ENCODE measurements around the gene ARRDC2. TPM values are rescaled to one million over a fixed set of nuclear protein-coding genes. Genes with fewer than 3 reads are reported as not detected.
A peak's percentile ranks its signal among the peaks of the same experiment; 100 is the strongest.

The ARRDC2 gene
- total RNA-seq, 4 donors from 2014 or later, result 18.7 to 77.9 (median 43.1) TPM

DNA sequence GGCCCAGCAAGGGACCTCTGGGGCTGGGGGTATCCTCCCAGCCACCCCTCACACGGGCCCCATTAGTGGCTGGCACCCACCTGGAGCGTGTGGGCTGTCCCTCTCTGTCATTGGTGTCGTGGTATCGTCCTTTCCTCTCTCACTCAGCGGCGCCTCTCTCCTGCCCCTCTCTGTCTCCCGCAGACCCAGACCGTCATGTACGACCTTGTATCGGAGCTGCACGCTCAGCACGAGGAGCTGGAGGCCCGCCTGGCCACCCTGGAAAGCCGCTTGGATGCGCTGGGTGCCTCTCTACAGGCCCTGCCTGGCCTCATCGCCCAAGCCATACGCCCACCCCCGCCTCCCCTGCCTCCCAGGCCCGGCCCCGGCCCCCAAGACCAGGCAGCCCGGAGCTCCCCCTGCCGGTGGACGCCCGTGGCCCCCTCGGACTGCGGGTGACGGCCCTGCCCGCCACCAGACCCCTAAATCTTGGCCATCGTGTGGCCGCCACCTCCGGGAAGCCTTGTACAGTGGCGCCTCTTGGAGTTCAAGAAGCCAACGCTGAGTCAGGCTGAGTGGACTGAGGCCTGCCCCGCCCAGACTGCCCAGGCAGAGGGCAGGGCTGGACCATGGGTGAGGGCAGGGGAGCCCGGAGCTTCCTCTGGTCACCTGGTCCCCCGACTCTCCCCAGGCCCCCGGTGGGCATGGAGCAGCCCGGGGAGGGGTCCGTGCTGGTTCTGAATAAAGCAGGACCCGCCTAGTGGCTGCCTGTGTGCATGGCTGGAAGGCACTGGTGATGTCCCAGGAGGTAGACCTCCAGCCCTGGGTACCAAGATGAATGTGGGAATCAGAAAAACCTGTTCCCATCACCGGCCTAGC lies 9.8 kb upstream of the ARRDC2 start:
- intact Hi-C loops (cut with DNase I; ENCODE audit: low total_unique reads), result loop anchor here (5.0 to 10.0 kb wide), 2 partner anchors 51 to 133 kb away; no protein-coding TSS in a partner anchor
- no peaks in the 10 kb centered on the region for H3K4me1 ChIP-seq
- no peak overlapping the region for H3K27ac ChIP-seq
- H3K4me3 ChIP-seq, result no peak overlapping the region
- H3K36me3 ChIP-seq, result no peaks in the 10 kb centered on the region
- H3K27me3 ChIP-seq, result no peaks in the 10 kb centered on the region
- H3K9me3 ChIP-seq, result no peaks in the 10 kb centered on the region
- no peak for DNase-seq
- TF ChIP-seq, protein P1, sequence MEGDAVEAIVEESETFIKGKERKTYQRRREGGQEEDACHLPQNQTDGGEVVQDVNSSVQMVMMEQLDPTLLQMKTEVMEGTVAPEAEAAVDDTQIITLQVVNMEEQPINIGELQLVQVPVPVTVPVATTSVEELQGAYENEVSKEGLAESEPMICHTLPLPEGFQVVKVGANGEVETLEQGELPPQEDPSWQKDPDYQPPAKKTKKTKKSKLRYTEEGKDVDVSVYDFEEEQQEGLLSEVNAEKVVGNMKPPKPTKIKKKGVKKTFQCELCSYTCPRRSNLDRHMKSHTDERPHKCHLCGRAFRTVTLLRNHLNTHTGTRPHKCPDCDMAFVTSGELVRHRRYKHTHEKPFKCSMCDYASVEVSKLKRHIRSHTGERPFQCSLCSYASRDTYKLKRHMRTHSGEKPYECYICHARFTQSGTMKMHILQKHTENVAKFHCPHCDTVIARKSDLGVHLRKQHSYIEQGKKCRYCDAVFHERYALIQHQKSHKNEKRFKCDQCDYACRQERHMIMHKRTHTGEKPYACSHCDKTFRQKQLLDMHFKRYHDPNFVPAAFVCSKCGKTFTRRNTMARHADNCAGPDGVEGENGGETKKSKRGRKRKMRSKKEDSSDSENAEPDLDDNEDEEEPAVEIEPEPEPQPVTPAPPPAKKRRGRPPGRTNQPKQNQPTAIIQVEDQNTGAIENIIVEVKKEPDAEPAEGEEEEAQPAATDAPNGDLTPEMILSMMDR (IDR thresholded peaks at IDR 0.05), result no peak
- no peak for TF ChIP-seq POLR2A (IDR thresholded peaks at IDR 0.05)

DNA sequence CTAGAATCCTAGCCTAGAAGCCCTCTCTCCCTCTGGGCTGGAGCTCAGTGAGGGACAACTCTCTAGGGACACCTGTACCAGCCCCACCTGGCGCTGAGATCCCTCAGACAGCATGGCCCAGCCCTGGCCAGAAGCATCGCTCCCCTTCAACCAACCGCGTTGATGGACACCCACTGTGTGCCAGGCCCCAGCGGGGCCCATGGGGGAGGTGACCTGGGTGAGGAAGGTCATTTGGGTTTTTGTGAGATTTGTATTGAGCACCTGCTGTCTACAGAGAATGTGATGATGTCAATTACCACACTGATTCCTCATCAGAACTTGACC lies 9.2 kb upstream of the ARRDC2 start:
- Histone ChIP-seq H3K4me1 (no peaks in the 10 kb centered on the region), H3K27ac (no peak overlapping the region), H3K27me3 (no peaks in the 10 kb centered on the region), H3K4me3 (no peak overlapping the region), H3K36me3 (no peaks in the 10 kb centered on the region), H3K9me3 (no peaks in the 10 kb centered on the region)
- TF ChIP-seq, protein P1 (IDR thresholded peaks at IDR 0.05), result no peak
- no peak for TF ChIP-seq POLR2A (IDR thresholded peaks at IDR 0.05)
- intact Hi-C loops (cut with DNase I; ENCODE audit: low total_unique reads), result loop anchor here (5.0 to 10.0 kb wide), 2 partner anchors 51 to 134 kb away; no protein-coding TSS in a partner anchor
- no peak for DNase-seq

DNA sequence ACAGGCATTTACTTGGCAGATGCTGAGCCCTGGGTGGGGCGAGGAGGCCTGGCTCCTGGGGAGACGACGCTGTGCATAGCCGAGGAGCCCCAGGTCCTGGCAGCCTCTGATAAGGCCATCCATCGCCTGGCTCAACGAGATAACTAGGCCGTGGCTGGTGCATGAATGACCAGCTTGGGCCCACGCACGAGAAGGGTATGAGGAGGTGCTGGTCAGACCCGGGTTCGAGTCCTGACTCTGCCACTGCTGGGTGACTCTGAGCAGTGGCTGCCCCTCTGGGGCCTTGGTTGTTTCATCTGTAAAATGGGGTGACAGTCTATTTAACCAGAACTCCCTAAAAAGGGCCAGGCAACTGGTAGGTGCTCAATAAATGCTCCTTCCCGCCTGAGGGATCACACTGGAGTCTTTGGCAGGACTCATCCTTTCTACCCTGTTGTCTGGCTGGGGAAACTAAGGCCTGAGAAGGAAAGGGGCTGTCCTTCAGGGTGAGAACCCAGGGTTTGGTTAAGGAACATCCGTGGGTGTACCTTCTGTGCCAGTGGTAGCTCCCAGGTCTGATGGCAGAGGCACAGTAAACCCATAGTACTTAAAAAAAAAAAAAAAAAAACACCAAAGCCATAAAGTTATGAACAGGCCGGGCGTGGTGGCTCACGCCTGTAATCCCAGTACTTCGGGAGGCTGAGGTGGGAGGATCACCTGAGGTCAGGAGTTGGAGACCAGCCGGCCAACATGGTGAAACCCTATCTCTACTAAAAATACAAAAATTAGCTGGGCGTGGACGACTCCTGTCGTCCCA lies 8.1 kb upstream of the ARRDC2 start:
- no peak for TF ChIP-seq POLR2A (IDR thresholded peaks at IDR 0.05)
- TF ChIP-seq, protein P1 (IDR thresholded peaks at IDR 0.05), result no peak
- Histone ChIP-seq H3K9me3 (no peaks in the 10 kb centered on the region), H3K4me1 (no peaks in the 10 kb centered on the region), H3K4me3 (no peak overlapping the region), H3K27ac (peak overlapping the region; percentile 71 to 92), H3K27me3 (no peaks in the 10 kb centered on the region), H3K36me3 (no peaks in the 10 kb centered on the region)
- intact Hi-C loops (cut with DNase I; ENCODE audit: low total_unique reads), result loop anchor here (5.0 to 10.0 kb wide), 2 partner anchors 53 to 135 kb away; no protein-coding TSS in a partner anchor
- DNase-seq, result no peak

DNA sequence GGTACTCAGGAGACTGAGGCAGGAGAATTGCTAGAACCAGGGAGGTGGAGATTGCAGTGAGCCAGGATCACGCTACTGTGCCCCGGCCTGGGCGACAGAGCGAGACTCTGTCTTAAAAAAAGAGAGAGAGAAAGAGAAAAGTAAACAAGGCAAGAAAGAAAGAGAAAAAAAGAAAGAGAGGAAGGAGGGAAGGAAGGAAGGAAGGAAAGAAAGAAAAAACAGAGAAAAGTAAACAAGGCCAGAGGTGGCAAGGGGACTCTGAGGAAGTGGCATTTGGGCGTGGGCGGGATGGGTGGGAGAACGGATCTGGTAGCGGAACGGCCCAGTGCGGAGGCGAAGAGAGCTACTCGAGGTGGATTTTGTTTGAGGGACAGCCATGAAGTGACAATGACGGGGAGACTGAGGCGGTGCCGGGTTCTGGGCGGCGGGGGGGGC lies 7.5 kb upstream of the ARRDC2 start:
- Histone ChIP-seq H3K4me3 (peak overlapping the region; percentile 45 to 60), H3K27me3 (no peaks in the 10 kb centered on the region), H3K27ac (peak overlapping the region; percentile 71 to 92), H3K9me3 (no peaks in the 10 kb centered on the region), H3K36me3 (no peaks in the 10 kb centered on the region), H3K4me1 (no peaks in the 10 kb centered on the region)
- intact Hi-C loops (cut with DNase I; ENCODE audit: low total_unique reads), result no loop called here
- no peak for TF ChIP-seq POLR2A (IDR thresholded peaks at IDR 0.05)
- TF ChIP-seq, protein P1 (IDR thresholded peaks at IDR 0.05), result no peak
- no peak for DNase-seq
